ENCODE data around the gene ERAL1.
"Not testable (repeated sequence)": the region's sequence is repeated elsewhere in the genome, so short reads cannot be mapped to it uniquely, and the experiment has no call there.

ERAL1 gene

GRCh38 chr17:28899212-28899815 lies 44.5 kb downstream of the ERAL1 start:
- no peak for DNase-seq (ENCODE audit: low spot score)

- no peak for DNase-seq (ENCODE audit: low spot score)
Measured at GRCh38 chr17:28900986-28901726, 46.3 kb downstream of the ERAL1 start.

- DNase-seq (ENCODE audit: low spot score): no peak
Measured at GRCh38 chr17:28901866-28902818, 47.3 kb downstream of the ERAL1 start.

GRCh38 chr17:28902819-28903545 lies 48.2 kb downstream of the ERAL1 start, which contains the start of gene DHRS13:
TSS of gene DHRS13 (minus strand) at chr17:28903079. CDS start at chr17:28902944, 135 bp downstream.
- peak; percentile 84 for DNase-seq (ENCODE audit: low spot score)

- DNase-seq (ENCODE audit: low spot score): not testable (repeated sequence)
Measured at GRCh38 chr17:28903546-28903841, 48.7 kb downstream of the ERAL1 start.

GRCh38 chr17:28904800-28905199 lies 50.0 kb downstream of the ERAL1 start:
- DNase-seq (ENCODE audit: low spot score): no peak

- no peak for DNase-seq (ENCODE audit: low spot score)
Measured at GRCh38 chr17:28906276-28906675, 51.5 kb downstream of the ERAL1 start.

- no peak for DNase-seq (ENCODE audit: low spot score)
Measured at GRCh38 chr17:28906706-28907438, 52.1 kb downstream of the ERAL1 start.

- no peak for DNase-seq (ENCODE audit: low spot score)
Measured at GRCh38 chr17:28907709-28908475, 53.1 kb downstream of the ERAL1 start.

- DNase-seq (ENCODE audit: low spot score): peak; percentile 34
Measured at GRCh38 chr17:28908640-28909167, 53.9 kb downstream of the ERAL1 start.

- DNase-seq (ENCODE audit: low spot score): no peak
Measured at GRCh38 chr17:28910534-28910933, 55.7 kb downstream of the ERAL1 start.

All from Ammon's horn (tissue), 1 donor.